ENCODE data around the gene SPSB2. TPM values are rescaled to one million over a fixed set of nuclear protein-coding genes. Genes with fewer than 3 reads are reported as not detected.

The SPSB2 gene
- total and polyA plus RNA-seq, 9 of the 15 experiments (the other 6 are each of a cell fraction or from before 2014, with no cell fraction given) = 0.10 to 10.6 (median 1.9) TPM

DNA sequence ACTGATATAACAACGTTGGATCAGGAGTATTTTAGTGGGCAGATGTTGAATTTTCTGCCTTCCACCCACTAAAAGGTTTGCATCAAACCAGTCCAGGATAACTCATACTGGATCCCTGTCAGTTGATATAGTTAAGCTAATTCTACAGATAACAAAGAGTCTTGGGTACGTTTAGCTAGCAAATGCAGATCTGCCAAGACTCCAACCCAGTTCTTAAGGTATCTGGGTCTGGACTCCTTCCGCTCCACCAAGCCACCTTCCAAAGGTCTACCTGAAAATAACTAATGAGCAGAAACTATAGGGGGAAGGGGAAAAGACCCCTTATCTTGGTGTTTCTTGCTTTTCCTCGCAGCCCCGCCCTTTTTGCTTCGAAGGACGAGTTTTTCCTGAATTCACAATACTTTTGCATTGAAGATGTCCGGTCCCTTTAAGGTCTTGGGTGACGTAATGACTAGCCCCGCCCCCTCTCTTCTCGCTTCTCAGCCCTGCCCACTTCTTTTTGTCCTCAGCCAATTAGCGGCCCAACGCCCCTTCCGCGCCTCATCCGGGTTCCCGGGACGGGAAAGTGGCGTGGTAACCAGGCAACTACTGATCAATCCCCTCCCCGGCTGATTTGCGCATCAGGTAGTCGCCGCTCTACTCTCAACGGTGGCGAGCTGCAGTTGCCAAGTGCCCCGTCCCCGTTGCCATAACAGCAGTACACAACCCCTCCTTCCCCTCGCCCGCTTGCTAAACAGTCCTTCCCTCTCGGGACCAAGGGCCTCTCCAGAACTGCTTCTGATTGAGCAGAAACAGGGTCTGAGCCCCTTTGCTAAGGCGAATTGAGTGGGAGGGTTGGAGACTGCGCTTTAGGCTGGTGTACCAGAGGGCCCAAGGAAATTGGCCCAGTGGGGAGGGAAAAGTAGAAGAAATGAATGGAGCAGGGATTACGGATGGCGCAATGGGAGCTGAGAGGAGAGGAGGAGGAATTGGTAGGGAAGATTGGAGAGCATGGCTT, 31.5 kb upstream of the SPSB2 start, which contains the start of gene LRRC23 (continued):
- TF ChIP-seq ARID4B (CRISPR knock-in tag; IDR thresholded peaks at IDR 0.05) (0 out of 2 replicates have a peak, but pooled peaks have one; percentile 63), CTCF (IDR thresholded peaks at IDR 0.05 in 2 of 3, conservative IDR thresholded peaks at IDR 0.05 in 1 of 3; ENCODE audit: insufficient read depth in 2 of 3, low read depth in 1 of 3, low read length in 3 of 3) (no peak), ZNF311 (CRISPR knock-in tag; IDR thresholded peaks at IDR 0.05) (no peak), BRD9 (IDR thresholded peaks at IDR 0.05; ENCODE audit: low read depth, partially characterized antibody) (no peak), TCF15 (CRISPR knock-in tag; IDR thresholded peaks at IDR 0.05) (no peak), XRCC3 (IDR thresholded peaks at IDR 0.05) (no peak), ZNF395 (CRISPR knock-in tag; IDR thresholded peaks at IDR 0.05) (no peak), CBX1 (IDR thresholded peaks at IDR 0.05; ENCODE audit: low read depth) (no peak), TEAD1 (CRISPR knock-in tag; IDR thresholded peaks at IDR 0.05) (no peak), ZNF778 (CRISPR knock-in tag; IDR thresholded peaks at IDR 0.05) (no peak), ZNF780A (CRISPR knock-in tag; IDR thresholded peaks at IDR 0.05) (no peak), BRD4 (IDR thresholded peaks at IDR 0.05) (no peak), POLR2H (tag; IDR thresholded peaks at IDR 0.05; ENCODE audit: low read depth) (no peak), EZH2 (IDR thresholded peaks at IDR 0.05; ENCODE audit: borderline replicate concordance, low read depth, low read length) (no peak), HNRNPH1 (optimal IDR thresholded peaks at IDR 0.05; ENCODE audit: low read depth, low read length) (no peak), POLR3G (IDR thresholded peaks at IDR 0.05; ENCODE audit: extremely low read depth, insufficient read length, insufficient replicate concordance) (no peak), DMBX1 (CRISPR knock-in tag; IDR thresholded peaks at IDR 0.05; ENCODE audit: borderline replicate concordance) (no peak)

All from K562 (cell line).